K562 (cell line): Measurements from ENCODE around the gene TXNRD1. TPM values are rescaled to one million over a fixed set of nuclear protein-coding genes. Genes with fewer than 3 reads are reported as not detected.

ENCODE experiments used
- ATAC-seq: fragments of 200-7000 bp; cut with Tn5 transposase; 3 replicates; pipeline ENCODE4 v1.9.1; 2020; ENCODE audit warnings: moderate library complexity
- BruUV-seq: library from RNA; stranded (reverse); fragments of 400-500 nt; replicated peaks from 2 replicates; lab custom pipeline; 2021; lab: Mats Ljungman, UMichigan
- CTCF ChIA-PET: fragments of 300-600 bp; formaldehyde crosslinking; extraction: SDS; loops from one replicate; lab custom pipeline; 2021; ENCODE audit warnings: low intra/inter-chr PET ratio; lab: Yijun Ruan, JAX
- POLR2A ChIA-PET: fragments of 300-600, 350-650 bp; sonication (Branson Sonifier 250); formaldehyde crosslinking; extraction: SDS; loops from one replicate; lab custom pipeline; 2021; ENCODE audit warnings: antibody characterized with exemption, inconsistent platforms; lab: Yijun Ruan, JAX
- DNase-seq, 4 experiments: peaks; one replicate each; pipeline versions ENCODE4 v3.0.0 to v3.0.0-alpha.2; 2011 to 2018; ENCODE audit warnings: low spot score in 3 of 4, mixed read lengths in 3 of 4; ENCODE audit errors: extremely low read depth in 1 of 4
- FAIRE-seq: peaks from 2 replicates; lab custom pipeline; 2011; peaks lifted over from hg19 to GRCh38; lab: Jason Lieb, UNC
- H2AFZ ChIP-seq: 2 replicates; pipeline ENCODE4 v1.6.0; 2011; ENCODE audit warnings: low read depth, low read length, control low read depth, inconsistent platforms
- H3K27ac ChIP-seq: fragments of 200-600 bp; 3 replicates; pipeline ENCODE4 v1.8.0; 2011; ENCODE audit warnings: low read depth, mild to moderate bottlenecking, control low read depth, inconsistent platforms, low read length, moderate library complexity, mixed read lengths; ENCODE audit errors: extremely low read depth
- H3K27me3 ChIP-seq, 2 experiments: fragments of 300-600 bp in 1 of 2; 2 replicates in 1 of 2; 3 replicates in 1 of 2; pipeline versions ENCODE4 v1.6.0 to v1.8.0; 2011; ENCODE audit warnings: inconsistent platforms in 2 of 2, low read length in 2 of 2, mild to moderate bottlenecking in 1 of 2, mixed read lengths in 1 of 2, moderate library complexity in 1 of 2; ENCODE audit not compliant: control insufficient read depth in 2 of 2, insufficient read depth in 2 of 2
- H3K36me3 ChIP-seq: fragments of 300-600 bp; 3 replicates; pipeline ENCODE4 v1.8.0; 2011; ENCODE audit warnings: mild to moderate bottlenecking, low read length, inconsistent platforms; ENCODE audit not compliant: control insufficient read depth, insufficient read depth
- H3K4me1 ChIP-seq, 2 experiments: fragments of 200-600 bp in 1 of 2; replicated peaks in 1 of 2; 2 replicates in 1 of 2; 3 replicates in 1 of 2; pipeline versions ENCODE4 v1.5.1 to v1.8.0; 2011; ENCODE audit warnings: inconsistent platforms in 2 of 2, low read length in 2 of 2, mild to moderate bottlenecking in 1 of 2, mixed read lengths in 1 of 2, moderate library complexity in 1 of 2; ENCODE audit not compliant: control insufficient read depth in 2 of 2, insufficient read depth in 2 of 2
- H3K4me2 ChIP-seq: 2 replicates; pipeline ENCODE4 v1.6.1; 2011; ENCODE audit warnings: low read length, control low read depth, inconsistent platforms, mixed read lengths; ENCODE audit not compliant: insufficient read depth
- H3K4me3 ChIP-seq: fragments of 200-600 bp; sonication (generic), shearing (Covaris generic); 2 replicates; pipeline ENCODE4 v1.5.1; 2016; ENCODE audit warnings: control low read depth, inconsistent platforms
- H3K79me2 ChIP-seq: fragments of 200-600 bp; 3 replicates; pipeline ENCODE4 v1.8.0; 2011; ENCODE audit warnings: low read length, inconsistent platforms; ENCODE audit not compliant: control insufficient read depth, insufficient read depth
- H3K9ac ChIP-seq, 2 experiments: 2 replicates each; pipeline versions ENCODE4 v1.6.0 to v1.6.1; 2011; ENCODE audit warnings: low read depth in 2 of 2, low read length in 2 of 2, control low read depth in 1 of 2, inconsistent platforms in 1 of 2, mild to moderate bottlenecking in 1 of 2, mixed read lengths in 1 of 2; ENCODE audit not compliant: insufficient read depth in 1 of 2
- H3K9me1 ChIP-seq: one replicate; pipeline ENCODE4 v1.6.0; 2011; ENCODE audit warnings: inconsistent platforms, mild to moderate bottlenecking, low read length, moderate library complexity; ENCODE audit not compliant: control insufficient read depth, insufficient read depth
- H3K9me3 ChIP-seq: replicated peaks from 2 replicates; pipeline ENCODE4 v1.5.1; 2011; ENCODE audit warnings: low read depth, low read length, inconsistent platforms; ENCODE audit not compliant: control insufficient read depth, insufficient read depth
- H4K20me1 ChIP-seq: replicated peaks from 2 replicates; pipeline ENCODE4 v1.6.1; 2011; ENCODE audit warnings: low read length, inconsistent platforms, mixed read lengths; ENCODE audit not compliant: control insufficient read depth, insufficient read depth
- CHD7 ChIP-seq: fragments of 200-600 bp; sonication (generic); IDR thresholded peaks from one replicate; pipeline ENCODE4 v1.6.1; 2012; ENCODE audit warnings: mild to moderate bottlenecking, low read depth, low read length, inconsistent platforms
- E2F1 ChIP-seq: sonication (generic); formaldehyde crosslinking; IDR thresholded peaks from 2 replicates; pipeline ENCODE4 v1.8.1; 2023; ENCODE audit warnings: mild to moderate bottlenecking, missing genetic modification reagents, moderate library complexity
- GMEB1 ChIP-seq: fragments of 250-450 bp; sonication (Bioruptor Pico); IDR thresholded peaks from 2 replicates; pipeline ENCODE4 v1.4.0; 2020; ENCODE audit warnings: mild to moderate bottlenecking
- WGBS: fragments of 100-300 bp; shearing (Covaris generic); methylation state at CpG from one replicate; pipeline ENCODE4 v1.1.6; 2016; ENCODE audit warnings: low coverage, mixed read lengths; ENCODE audit not compliant: insufficient coverage; ENCODE audit errors: missing lambda C conversion rate; 5-methylcytosine and 5-hydroxymethylcytosine counted together
- in situ Hi-C: fragments of 300-500 bp; cut with MboI; formaldehyde crosslinking; loops from 4 replicates; pipeline ENCODE4 v1.15.0; 2018; ENCODE audit warnings: inconsistent platforms, mixed read lengths
- intact Hi-C: fragments of 100-400 bp; cut with micrococcal nuclease; formaldehyde crosslinking; loops from 2 replicates; pipeline ENCODE4 v1.14.2; 2022
- polyA plus RNA-seq, 8 experiments: library from polyadenylated mRNA; depleted of rRNA in 4 of 8; stranded (reverse) in 5 of 8; unstranded in 3 of 8; fragments of >200 nt; fragmentation: Nextera tagmentation in 2 of 8; fragmentation: Illumina TruSeq in 1 of 8; extraction: Ambion mirVana in 2 of 8; extraction: Trizol in 1 of 8; gene quantifications; 2 replicates each; pipeline versions ENCODE4 v1.2.1 to v1.2.3, GENCODE V29; 2011 to 2014; ENCODE audit warnings: inconsistent platforms in 1 of 8, missing spikeins in 1 of 8
- total RNA-seq, 7 experiments: library from RNA; depleted of rRNA in 6 of 7; stranded (reverse); fragments of >200 nt in 6 of 7; fragmentation: Illumina TruSeq in 2 of 7; extraction: Trizol in 2 of 7; gene quantifications; 2 replicates each; pipeline versions ENCODE4 v1.2.1 to v1.2.3, GENCODE V29; 2011 to 2021; ENCODE audit warnings: low replicate concordance in 1 of 7

Gene TXNRD1
- total and polyA plus RNA-seq, 9 of the 15 experiments (the other 6 are each of a cell fraction or from before 2014, with no cell fraction given) = 107 to 189 (median 146) TPM

GRCh38 chr12:104212516-104212915, 3.1 kb upstream of the TXNRD1 start:
- no peak for ATAC-seq
- H3K9me3 ChIP-seq = no peaks in the 10 kb centered on the region
- no peak for DNase-seq
- no peak overlapping the region for H3K27ac ChIP-seq
- TF ChIP-seq GMEB1 (CRISPR knock-in tag) (no peak), CHD7 (no peak), E2F1 (no peak)
- no peaks in the 10 kb centered on the region for H3K36me3 ChIP-seq
- no peak overlapping the region for H2AFZ ChIP-seq
- FAIRE-seq = no peak
- H3K9me1 ChIP-seq = no peaks in the 10 kb centered on the region
- BruUV-seq = no TSS peak
- H3K27me3 ChIP-seq = no peaks in the 10 kb centered on the region; a peak in 1 of 5 replicates
- H4K20me1 ChIP-seq = no peaks in the 10 kb centered on the region
- no peaks in the 10 kb centered on the region for H3K79me2 ChIP-seq
- POLR2A ChIA-PET = no interaction called here
- in situ Hi-C loops = loop anchor here (10.0 to 25.0 kb wide), 3 partner anchors 82 to 1175 kb away; no protein-coding TSS in a partner anchor
- H3K9ac ChIP-seq = no peak overlapping the region
- CTCF ChIA-PET = no interaction called here
- no peak overlapping the region for H3K4me3 ChIP-seq
- peaks cover 0 to 9% of the 10 kb centered on the region in 2 experiments; a peak in 2 of 5 replicates for H3K4me1 ChIP-seq
- 16% methylated on average over 4 of the region's 4 CpGs for WGBS
- intact Hi-C loops = no loop called here
- H3K4me2 ChIP-seq = no peak overlapping the region
